ENCODE measurements around the gene KCNK15.

KCNK15 gene

GRCh38 chr20:44752099-44752931 is 6.7 kb downstream of the KCNK15 start:
- TF ChIP-seq CTCF (IDR thresholded peaks at IDR 0.05; ENCODE audit: extremely low read depth, missing control alignments), result no peak
- no peak for DNase-seq (ENCODE audit: low spot score)

DNA sequence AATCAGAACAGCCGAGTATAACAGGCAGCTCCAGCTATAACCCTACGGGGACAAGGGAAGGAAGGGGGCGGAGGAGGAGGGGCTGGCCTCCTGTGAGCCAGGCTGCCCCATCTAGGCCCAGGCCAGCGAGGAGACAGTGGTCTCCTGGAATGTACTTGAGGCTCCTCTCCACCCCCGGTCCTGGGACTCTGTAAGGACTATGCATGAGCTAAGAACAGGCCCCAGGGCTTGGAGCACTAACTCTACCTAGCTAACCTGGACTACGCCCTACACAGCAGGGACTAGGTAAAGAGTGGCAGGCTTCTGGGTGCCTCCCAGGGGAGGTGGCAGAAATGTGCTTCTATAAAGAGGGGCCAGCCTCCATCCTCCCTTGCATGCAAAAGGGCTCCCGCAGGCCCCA is 8.9 kb downstream of the KCNK15 start:
- TF ChIP-seq CTCF (IDR thresholded peaks at IDR 0.05; ENCODE audit: extremely low read depth, missing control alignments), result no peak

GRCh38 chr20:44756011-44756688 is 10.5 kb downstream of the KCNK15 start:
- DNase-seq (ENCODE audit: low spot score), result no peak
- no peak for TF ChIP-seq CTCF (IDR thresholded peaks at IDR 0.05; ENCODE audit: extremely low read depth, missing control alignments)

More for the DNA sequence above, 8.9 kb downstream of the KCNK15 start:
- DNase-seq (ENCODE audit: low spot score), result no peak

- DNase-seq (ENCODE audit: low spot score), result no peak
- no peak for TF ChIP-seq CTCF (IDR thresholded peaks at IDR 0.05; ENCODE audit: extremely low read depth, missing control alignments)
Observed at GRCh38 chr20:44756956-44757355, 11.3 kb downstream of the KCNK15 start.

GRCh38 chr20:44758247-44759101 is 12.8 kb downstream of the KCNK15 start:
- TF ChIP-seq CTCF (IDR thresholded peaks at IDR 0.05; ENCODE audit: extremely low read depth, missing control alignments), result no peak
- no peak for DNase-seq (ENCODE audit: low spot score)

- no peak for DNase-seq (ENCODE audit: low spot score)
- TF ChIP-seq CTCF (IDR thresholded peaks at IDR 0.05; ENCODE audit: extremely low read depth, missing control alignments), result no peak
Observed at GRCh38 chr20:44759595-44759994, 13.9 kb downstream of the KCNK15 start.

All from GM20000 (cell line).